Stimulated activated CD4-positive, alpha-beta T cell treated with anti-CD3 and anti-CD28 coated beads, Interleukin-1b, Interleukin-23, amount 100 ng/mL, for 4 hours (primary cell): ENCODE results near the gene PMP22.

Source experiments
- DNase-seq, 2 donors: peaks; one replicate each; pipeline ENCODE4 v3.0.0-alpha.2; 2020; ENCODE audit warnings: low read depth in 2 of 2

The PMP22 gene

DNA sequence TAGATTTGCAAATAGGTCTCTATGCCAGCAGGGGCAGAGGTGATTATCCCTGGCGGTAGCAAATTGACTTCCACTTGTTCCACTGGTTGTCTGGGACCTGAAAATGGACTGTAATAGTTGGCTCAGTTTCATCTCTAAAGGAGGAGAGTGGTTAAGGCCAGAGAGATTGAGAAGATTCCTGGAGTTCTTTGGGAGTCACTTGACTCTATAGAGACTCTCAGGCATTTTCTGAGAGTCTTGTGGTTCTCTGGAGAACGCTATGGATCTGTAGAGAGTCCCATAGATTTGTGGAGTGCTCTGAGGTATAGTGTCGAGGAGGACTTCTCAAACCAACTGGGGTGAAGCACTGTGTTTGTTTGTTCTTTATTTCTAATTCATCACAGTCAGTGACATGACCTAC, 8.9 kb upstream of the PMP22 start:
- DNase-seq = no peak

- no peak for DNase-seq
Measured at GRCh38 chr17:15273141-15273793, 8.1 kb upstream of the PMP22 start.

DNA sequence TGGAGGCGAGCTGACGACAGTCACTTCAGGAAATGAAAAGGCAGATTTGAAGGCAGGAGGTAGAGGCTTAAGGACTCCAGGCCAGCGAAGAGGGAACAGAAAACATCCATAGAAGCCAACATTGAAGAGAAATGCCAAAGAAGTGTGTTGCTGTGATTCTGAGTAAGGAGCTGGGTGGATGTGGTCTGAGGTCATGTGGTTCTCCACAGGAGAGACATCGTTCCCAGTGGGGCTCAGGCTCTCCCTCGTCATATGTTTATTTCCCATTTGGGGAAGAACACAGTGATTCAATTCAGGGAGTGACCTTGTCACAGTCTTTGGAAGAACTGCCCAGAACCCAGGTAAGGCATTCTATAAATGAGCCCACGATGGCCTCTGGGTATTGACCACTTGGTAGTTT, 6.6 kb upstream of the PMP22 start:
- DNase-seq = no peak

GRCh38 chr17:15270628-15271381, 5.7 kb upstream of the PMP22 start:
- no peak for DNase-seq

- DNase-seq = no peak
Measured at GRCh38 chr17:15269780-15270089, 4.6 kb upstream of the PMP22 start.

DNA sequence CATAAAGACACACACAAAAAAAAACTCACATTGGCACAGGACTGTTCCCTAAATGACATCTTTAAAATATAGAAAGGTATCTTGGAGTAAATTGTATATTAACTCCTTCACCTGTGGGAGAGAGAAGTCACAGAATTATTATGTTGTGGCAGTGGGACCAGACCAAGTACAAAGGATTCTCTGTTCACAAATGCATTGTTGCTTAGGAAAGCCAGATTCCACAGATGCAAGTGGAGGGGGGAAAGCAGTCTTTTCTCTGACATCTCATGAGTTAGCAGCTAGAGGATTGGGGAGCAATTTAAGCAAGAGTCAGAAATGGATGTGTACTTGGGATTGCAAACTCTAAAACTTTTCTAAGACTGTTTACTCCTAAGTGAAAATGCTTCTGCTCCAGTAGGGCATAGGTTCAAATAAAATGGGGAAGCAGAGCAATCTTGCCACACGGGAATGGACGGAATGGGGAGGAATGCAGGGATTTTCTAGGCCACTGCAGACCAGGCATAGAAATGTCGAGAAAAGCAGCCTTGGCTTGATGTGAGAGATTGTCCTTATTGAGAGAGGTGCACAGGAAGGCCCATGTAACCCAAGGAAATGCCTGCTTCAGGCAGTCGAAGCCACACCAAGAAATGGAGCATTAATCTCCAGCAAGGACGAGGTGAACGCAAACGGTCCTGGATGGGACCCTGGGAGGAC, 4.1 kb upstream of the PMP22 start:
- DNase-seq = no peak

DNA sequence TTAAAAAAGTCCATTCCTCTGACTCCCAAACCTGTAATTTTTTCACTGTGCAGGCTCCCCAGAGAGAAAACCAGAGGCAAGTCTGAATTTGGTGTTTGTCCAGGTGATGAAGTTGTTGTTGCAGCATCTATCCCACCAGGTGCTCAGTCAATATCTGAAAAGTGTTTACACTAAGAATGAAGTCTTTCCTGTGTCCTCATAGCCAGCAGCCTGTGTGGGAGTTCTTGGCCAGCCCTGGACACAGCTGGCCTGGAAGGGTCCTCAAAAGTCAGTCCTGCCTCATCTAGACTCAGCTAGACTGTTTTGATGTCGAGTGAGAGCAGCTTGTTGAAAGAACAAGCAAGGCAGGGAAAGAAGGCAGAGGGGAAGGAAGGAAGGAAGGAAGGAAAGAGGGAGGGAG, 3.3 kb upstream of the PMP22 start:
- no peak for DNase-seq

DNA sequence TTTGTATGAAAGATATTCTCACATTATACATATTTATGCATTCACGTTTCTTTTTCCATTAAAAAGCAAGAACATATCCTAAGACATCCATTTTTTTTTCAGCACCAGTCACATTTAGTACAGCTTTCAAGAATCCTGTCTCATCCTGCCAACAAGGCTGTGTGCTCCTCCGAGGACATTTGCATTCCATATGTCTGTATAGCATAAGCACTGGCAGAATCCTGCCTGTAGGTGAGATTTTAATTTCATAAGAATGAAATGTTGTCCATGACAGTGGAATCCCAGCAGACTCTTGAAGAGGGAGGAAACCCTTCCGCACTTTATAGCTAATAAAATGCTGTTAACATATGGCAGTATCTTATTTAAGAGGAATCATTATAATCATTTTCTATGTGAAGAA, 2.9 kb upstream of the PMP22 start:
- DNase-seq = no peak

GRCh38 chr17:15266325-15267125, 1.4 kb upstream of the PMP22 start:
- no peak for DNase-seq

GRCh38 chr17:15264542-15264941, 584 bp downstream of the PMP22 start:
- DNase-seq = no peak

- DNase-seq = no peak
Measured at GRCh38 chr17:15263680-15264079, 1.4 kb downstream of the PMP22 start.

DNA sequence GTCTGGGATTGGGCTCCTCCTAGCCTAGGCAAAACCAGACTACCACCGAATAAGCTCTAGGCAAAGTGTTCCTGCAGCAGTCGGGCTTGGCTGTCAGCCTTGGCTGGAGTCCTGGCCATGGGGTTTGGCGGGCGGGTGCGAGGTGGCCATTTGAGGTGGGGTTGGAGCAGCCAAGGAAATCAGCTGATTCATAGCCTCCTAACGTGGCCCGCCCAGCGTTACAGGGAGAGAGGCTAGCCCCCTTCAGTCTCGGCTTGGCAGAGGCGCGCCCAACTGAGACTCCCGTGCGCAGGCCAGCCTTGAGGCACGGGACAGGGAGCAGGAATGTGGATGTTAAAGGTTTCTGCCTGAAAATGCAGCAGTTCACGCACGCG, 1.9 kb downstream of the PMP22 start:
- DNase-seq = no peak

GRCh38 chr17:15262291-15263205, 2.6 kb downstream of the PMP22 start:
- no peak for DNase-seq

- DNase-seq = no peak
Measured at GRCh38 chr17:15261802-15262290, 3.3 kb downstream of the PMP22 start.

GRCh38 chr17:15261258-15261801, 3.8 kb downstream of the PMP22 start:
- no peak for DNase-seq

DNA sequence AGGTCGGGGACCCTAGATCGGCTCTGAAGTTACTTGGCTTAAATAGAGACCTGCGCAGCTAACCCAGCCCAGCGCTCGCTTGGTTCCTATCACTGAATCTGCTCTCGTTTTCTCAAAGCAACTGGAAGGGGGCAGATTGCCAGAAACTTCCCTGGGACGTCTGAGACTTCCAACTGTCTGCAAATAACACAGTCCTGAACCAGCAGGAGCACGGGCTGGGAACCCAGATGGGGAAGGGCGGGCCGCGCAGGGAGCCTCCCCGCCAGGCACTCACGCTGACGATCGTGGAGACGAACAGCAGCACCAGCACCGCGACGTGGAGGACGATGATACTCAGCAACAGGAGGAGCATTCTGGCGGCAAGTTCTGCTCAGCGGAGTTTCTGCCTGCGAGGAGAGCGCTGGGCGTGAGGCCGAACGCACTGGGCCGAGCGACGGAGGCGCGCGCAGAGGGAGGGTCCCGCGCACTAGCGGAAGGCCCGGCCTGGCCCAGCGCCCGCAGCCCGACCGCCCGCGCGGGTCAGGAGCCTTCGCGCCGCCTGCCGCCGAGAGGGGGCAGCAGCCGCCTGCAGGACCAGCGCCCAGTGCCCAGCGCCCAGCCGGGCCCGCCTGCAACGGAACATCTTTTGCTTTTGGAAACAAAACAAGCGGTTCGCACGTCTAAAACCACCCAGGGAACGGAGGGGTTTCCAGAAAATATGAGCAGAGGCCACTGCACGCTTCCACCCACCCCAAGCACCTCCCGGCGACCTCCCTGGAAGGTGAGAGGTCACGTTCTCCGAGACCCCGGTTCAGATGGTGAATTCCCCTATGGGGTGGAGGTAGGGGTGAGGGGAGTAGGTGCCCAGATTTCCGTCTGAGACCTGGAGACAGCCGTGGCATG, 4.5 kb downstream of the PMP22 start:
- DNase-seq = peak; percentile 5 to 41

DNA sequence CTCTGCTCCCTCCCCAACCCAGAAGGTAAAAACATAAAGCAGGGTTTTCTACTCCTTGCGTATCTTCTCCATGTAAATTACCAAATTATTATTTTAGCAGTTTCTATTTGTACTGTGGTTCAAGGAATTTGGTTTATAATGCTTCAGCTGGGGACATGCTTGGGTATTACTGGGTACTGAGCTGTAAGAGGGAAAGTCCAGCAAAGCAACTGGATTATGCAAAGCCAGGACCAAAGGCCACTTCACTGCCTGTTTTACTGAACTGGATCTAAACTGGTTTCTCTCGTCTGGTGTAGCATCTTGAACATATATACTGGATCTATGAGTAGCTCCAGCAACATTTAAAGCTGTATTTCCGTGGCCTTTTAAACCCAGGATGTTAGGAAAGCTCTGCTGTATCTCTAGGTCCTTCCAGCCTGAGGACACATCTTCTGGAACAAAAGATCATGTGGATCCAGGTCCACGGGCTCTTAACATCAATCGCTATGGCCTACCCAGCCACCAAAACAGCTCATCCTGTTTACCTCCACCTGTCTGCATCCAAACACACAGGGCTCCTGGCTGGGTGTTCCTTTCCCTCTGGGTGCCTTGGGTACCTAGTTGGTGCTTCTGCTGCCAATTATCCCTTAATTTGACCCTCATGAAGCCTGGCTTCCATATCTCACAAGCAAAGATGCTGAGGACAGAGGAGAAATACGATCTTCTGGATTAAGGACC, 7.2 kb downstream of the PMP22 start:
- no peak for DNase-seq

GRCh38 chr17:15257258-15257788, 7.8 kb downstream of the PMP22 start:
- peak; percentile 25 to 26 for DNase-seq

DNA sequence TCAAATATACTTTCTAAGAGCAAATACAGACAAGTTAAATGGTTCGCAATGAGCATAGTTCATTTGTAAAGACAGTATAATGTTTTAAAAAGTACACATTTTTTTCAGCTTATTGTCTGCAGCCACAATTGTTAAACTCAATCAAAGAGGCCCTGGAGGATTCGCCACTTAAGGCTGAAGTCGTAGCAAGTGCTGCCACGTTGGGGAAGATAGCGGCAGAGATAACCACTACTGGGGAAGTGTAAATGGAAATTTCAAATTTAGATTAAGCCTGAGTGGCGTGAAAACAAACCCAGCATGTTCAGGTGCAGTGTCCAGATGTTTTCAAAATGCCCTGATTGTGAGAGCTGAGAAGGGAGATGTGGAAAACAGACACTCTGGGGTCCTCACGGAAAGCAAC, 8.4 kb downstream of the PMP22 start:
- DNase-seq = no peak
